ENCODE data around the gene GRIK3. TPM values are rescaled to one million over a fixed set of nuclear protein-coding genes. Genes with fewer than 3 reads are reported as not detected.
"Not testable (repeated sequence)": the region's sequence is repeated elsewhere in the genome, so short reads cannot be mapped to it uniquely, and the experiment has no call there.

Gene GRIK3
- total RNA-seq, 1 donor from 2014 or later: 2.3 TPM

DNA sequence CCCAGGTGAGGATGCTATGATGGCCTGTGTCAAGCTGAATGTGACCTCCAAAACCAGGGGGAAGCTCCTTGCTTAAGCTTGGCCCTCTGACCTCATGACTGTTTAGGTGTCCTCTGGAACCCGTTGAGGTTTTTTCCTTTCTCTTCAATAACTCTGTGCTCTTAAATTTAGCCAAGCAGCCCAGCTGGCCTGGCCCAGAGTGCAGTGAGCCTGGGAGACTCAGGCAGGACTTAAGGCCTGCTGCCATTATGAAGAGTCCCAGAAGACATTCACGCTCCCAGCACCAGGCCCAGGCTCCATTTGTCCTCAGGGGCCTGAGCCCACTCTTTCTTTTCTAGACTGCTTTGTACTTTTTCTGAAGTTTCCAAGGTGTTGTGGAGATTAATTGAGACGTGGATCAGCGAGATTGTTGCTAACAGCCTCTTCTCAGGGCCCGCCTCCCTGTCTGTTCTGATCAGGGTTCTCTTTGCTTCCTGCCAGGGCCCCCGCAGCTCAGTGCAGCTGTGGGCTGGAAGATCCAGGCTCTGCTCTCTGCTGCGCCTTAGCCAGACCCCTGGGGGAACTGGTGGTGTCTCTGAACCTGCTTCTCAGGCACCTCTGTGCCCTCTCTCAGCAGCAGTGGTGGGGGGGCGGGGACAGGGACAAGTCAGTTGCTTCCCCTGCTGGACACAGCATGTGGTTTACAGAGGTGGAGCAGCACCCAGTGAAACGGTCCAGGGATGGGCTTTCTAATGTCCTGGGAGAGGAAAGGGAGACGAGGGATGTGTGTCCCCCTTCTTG lies 124.2 kb downstream of the GRIK3 start:
- Mint-ChIP-seq H3K27me3 (peaks cover 43% of the 10 kb centered on the region), H3K4me3 (no peak overlapping the region), H3K4me1 (ENCODE audit: unreplicated experiment) (no peaks in the 10 kb centered on the region), H3K36me3 (no peaks in the 10 kb centered on the region), H3K27ac (no peak overlapping the region), H3K9me3 (no peaks in the 10 kb centered on the region)
- TF ChIP-seq, protein P1, sequence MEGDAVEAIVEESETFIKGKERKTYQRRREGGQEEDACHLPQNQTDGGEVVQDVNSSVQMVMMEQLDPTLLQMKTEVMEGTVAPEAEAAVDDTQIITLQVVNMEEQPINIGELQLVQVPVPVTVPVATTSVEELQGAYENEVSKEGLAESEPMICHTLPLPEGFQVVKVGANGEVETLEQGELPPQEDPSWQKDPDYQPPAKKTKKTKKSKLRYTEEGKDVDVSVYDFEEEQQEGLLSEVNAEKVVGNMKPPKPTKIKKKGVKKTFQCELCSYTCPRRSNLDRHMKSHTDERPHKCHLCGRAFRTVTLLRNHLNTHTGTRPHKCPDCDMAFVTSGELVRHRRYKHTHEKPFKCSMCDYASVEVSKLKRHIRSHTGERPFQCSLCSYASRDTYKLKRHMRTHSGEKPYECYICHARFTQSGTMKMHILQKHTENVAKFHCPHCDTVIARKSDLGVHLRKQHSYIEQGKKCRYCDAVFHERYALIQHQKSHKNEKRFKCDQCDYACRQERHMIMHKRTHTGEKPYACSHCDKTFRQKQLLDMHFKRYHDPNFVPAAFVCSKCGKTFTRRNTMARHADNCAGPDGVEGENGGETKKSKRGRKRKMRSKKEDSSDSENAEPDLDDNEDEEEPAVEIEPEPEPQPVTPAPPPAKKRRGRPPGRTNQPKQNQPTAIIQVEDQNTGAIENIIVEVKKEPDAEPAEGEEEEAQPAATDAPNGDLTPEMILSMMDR (conservative IDR thresholded peaks at IDR 0.05): no peak
- DNase-seq (ENCODE audit: extremely low spot score, unreplicated experiment): peak; percentile 39

GRCh38 chr1:36909359-36909758 lies 125.0 kb downstream of the GRIK3 start:
- peaks cover 46% of the 10 kb centered on the region for H3K27me3 Mint-ChIP-seq
- not testable (repeated sequence) for H3K36me3 Mint-ChIP-seq; H3K4me1 Mint-ChIP-seq (ENCODE audit: unreplicated experiment); H3K27ac Mint-ChIP-seq; H3K4me3 Mint-ChIP-seq; H3K9me3 Mint-ChIP-seq
- DNase-seq (ENCODE audit: extremely low spot score, unreplicated experiment): peak; percentile 24

GRCh38 chr1:36908096-36908495 lies 126.2 kb downstream of the GRIK3 start:
- Mint-ChIP-seq H3K36me3 (no peaks in the 10 kb centered on the region), H3K4me1 (ENCODE audit: unreplicated experiment) (no peaks in the 10 kb centered on the region), H3K27me3 (peaks cover 44% of the 10 kb centered on the region), H3K4me3 (no peak overlapping the region), H3K9me3 (no peaks in the 10 kb centered on the region), H3K27ac (no peak overlapping the region)
- peak; percentile 20 for DNase-seq (ENCODE audit: extremely low spot score, unreplicated experiment)
- TF ChIP-seq, protein P1 (conservative IDR thresholded peaks at IDR 0.05): no peak

DNA sequence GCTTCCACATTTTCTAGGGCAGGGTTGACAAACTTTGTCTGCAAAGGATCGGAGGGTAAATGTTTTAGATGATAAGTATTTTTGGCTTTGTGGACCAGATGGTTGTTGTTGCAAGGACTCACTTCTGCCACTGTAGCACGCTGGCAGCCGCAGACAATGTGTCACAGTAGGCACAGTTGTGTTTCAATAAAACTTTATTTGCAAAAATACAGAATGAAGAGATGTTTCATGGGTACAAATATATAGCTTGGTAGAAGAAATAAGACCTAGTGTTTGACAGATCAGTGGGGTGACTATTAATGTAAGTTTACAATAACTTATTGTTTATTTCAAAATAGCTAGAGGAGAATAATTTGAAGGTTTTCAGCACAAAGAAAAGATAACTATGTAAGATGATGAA lies 127.8 kb downstream of the GRIK3 start:
- no peak overlapping the region for H3K27ac Mint-ChIP-seq
- H3K4me1 Mint-ChIP-seq (ENCODE audit: unreplicated experiment): no peaks in the 10 kb centered on the region
- no peaks in the 10 kb centered on the region for H3K9me3 Mint-ChIP-seq
- H3K4me3 Mint-ChIP-seq: no peak overlapping the region
- no peaks in the 10 kb centered on the region for H3K36me3 Mint-ChIP-seq
- no peak for DNase-seq (ENCODE audit: extremely low spot score, unreplicated experiment)
- peaks cover 41% of the 10 kb centered on the region for H3K27me3 Mint-ChIP-seq
- TF ChIP-seq, protein P1 (conservative IDR thresholded peaks at IDR 0.05): no peak

GRCh38 chr1:36905941-36906340 lies 128.4 kb downstream of the GRIK3 start:
- no peaks in the 10 kb centered on the region for H3K36me3 Mint-ChIP-seq
- H3K9me3 Mint-ChIP-seq: no peaks in the 10 kb centered on the region
- TF ChIP-seq, protein P1 (conservative IDR thresholded peaks at IDR 0.05): no peak
- peaks cover 35% of the 10 kb centered on the region for H3K27me3 Mint-ChIP-seq
- H3K27ac Mint-ChIP-seq: no peak overlapping the region
- DNase-seq (ENCODE audit: extremely low spot score, unreplicated experiment): peak; percentile 18
- H3K4me3 Mint-ChIP-seq: no peak overlapping the region
- H3K4me1 Mint-ChIP-seq (ENCODE audit: unreplicated experiment): no peaks in the 10 kb centered on the region

GRCh38 chr1:36900128-36900527 lies 134.2 kb downstream of the GRIK3 start:
- H3K27ac Mint-ChIP-seq: no peak overlapping the region
- H3K4me3 Mint-ChIP-seq: no peak overlapping the region
- no peak for DNase-seq (ENCODE audit: extremely low spot score, unreplicated experiment)
- no peaks in the 10 kb centered on the region for H3K9me3 Mint-ChIP-seq
- H3K27me3 Mint-ChIP-seq: peaks cover 22% of the 10 kb centered on the region
- no peaks in the 10 kb centered on the region for H3K36me3 Mint-ChIP-seq
- H3K4me1 Mint-ChIP-seq (ENCODE audit: unreplicated experiment): no peaks in the 10 kb centered on the region
- TF ChIP-seq, protein P1 (conservative IDR thresholded peaks at IDR 0.05): no peak

DNA sequence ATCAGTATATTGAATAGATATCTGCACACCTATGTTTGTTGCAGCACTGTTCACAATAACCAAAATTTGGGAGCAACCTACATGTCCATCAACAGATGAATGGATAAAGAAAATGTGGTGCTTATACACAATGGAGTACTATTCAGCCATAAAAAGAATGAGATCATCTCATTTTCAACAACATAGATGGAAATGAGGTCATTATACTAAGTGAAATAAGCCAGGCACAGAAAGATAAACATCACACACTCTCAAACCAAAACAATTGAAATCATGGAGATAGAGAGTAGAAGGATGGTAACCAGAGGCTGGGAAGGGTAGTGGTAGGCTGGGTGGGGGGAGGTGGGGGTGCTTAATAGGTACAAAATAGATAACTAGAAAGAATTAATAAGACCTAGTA lies 136.5 kb downstream of the GRIK3 start:
- H3K27me3 Mint-ChIP-seq; H3K4me3 Mint-ChIP-seq; H3K27ac Mint-ChIP-seq; DNase-seq (ENCODE audit: extremely low spot score, unreplicated experiment); H3K9me3 Mint-ChIP-seq; H3K4me1 Mint-ChIP-seq (ENCODE audit: unreplicated experiment); H3K36me3 Mint-ChIP-seq: not testable (repeated sequence)

Measured in type B pancreatic cell (in vitro differentiated cells).